Stimulated activated effector memory CD8-positive, alpha-beta T cell treated with anti-CD3 and anti-CD28 coated beads, Interleukin-12 subunit alpha, Interleukin-12 subunit beta, amount 100 ng/mL, for 72 hours (primary cell): ENCODE results near the gene HSPB7.
A peak's percentile ranks its signal among the peaks of the same experiment; 100 is the strongest.

Experiments
- ATAC-seq: fragments of 150-1000 bp; cut with Tn5 transposase; 2 replicates; pipeline ENCODE4 v1.10.0; 2021
- DNase-seq, 2 donors: peaks; one replicate each; pipeline ENCODE4 v3.0.0; 2021 to 2022; ENCODE audit warnings: low spot score in 2 of 2
- H3K27ac Mint-ChIP-seq: one replicate; pipeline ENCODE4 v1.8.0; 2022; ENCODE audit warnings: mild to moderate bottlenecking, mixed read lengths
- H3K36me3 Mint-ChIP-seq: one replicate; pipeline ENCODE4 v1.8.0; 2022; ENCODE audit warnings: mild to moderate bottlenecking, mixed read lengths
- H3K4me1 Mint-ChIP-seq: one replicate; pipeline ENCODE4 v1.8.0; 2022; ENCODE audit warnings: mixed read lengths
- H3K4me3 Mint-ChIP-seq: one replicate; pipeline ENCODE4 v1.8.0; 2022; ENCODE audit warnings: mild to moderate bottlenecking, mixed read lengths
- H3K9me3 Mint-ChIP-seq: one replicate; pipeline ENCODE4 v1.8.0; 2022; ENCODE audit warnings: mixed read lengths

The HSPB7 gene

DNA sequence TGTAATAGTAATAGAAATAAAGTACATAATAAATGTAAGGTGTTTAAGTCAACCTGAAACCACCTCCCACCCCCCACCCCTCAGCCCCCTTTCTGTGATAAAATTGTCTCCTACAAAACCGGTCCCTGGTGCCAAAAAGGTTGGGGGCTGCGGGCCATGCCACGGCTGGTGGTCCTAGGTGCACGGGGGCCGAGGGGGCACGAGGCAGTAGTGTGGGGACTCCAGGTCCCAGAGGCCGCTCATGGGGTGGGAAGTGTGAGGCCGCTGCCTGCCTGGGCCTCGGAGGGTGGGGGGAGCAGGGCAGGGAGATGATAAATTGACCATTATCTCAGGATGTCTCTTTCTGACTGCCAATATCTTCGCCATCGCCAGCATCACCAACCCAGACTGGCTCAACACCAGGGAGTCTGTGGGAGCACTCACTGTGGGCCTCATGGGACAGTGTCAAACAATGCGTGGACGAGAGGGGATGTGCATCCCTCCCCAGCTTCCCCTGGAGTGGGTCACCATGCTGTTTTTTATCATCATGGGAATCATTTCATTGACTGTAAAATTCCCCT lies 48.4 kb downstream of the HSPB7 start:
- Mint-ChIP-seq H3K36me3 (peaks cover 84% of the 10 kb centered on the region), H3K4me1 (peaks cover 73% of the 10 kb centered on the region), H3K4me3 (no peak overlapping the region), H3K9me3 (no peaks in the 10 kb centered on the region), H3K27ac (no peak overlapping the region)
- DNase-seq = no peak
- no peak for ATAC-seq

DNA sequence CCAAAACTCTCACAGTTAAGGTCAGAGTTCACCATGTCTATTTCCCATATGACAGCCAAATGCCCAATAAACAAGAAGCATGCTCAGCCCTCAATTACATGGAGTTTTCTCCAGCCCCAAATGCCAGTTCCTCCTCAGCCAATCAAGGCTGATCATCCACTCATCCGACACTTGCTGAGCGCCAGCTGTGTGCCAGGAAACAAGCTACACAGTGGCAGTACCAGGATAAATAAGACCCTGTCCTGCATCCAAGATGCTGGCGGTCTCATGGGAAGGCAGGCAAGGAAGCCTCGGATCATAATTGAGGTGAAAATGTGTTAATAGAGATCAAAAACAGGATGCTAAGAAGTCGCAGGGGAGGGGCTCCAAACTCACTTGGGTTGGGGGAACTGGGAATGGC lies 49.7 kb downstream of the HSPB7 start:
- Mint-ChIP-seq H3K36me3 (peaks cover 79% of the 10 kb centered on the region), H3K27ac (peak overlapping the region; percentile 97), H3K9me3 (no peaks in the 10 kb centered on the region), H3K4me1 (peaks cover 77% of the 10 kb centered on the region), H3K4me3 (no peak overlapping the region)
- ATAC-seq = no peak
- no peak for DNase-seq

DNA sequence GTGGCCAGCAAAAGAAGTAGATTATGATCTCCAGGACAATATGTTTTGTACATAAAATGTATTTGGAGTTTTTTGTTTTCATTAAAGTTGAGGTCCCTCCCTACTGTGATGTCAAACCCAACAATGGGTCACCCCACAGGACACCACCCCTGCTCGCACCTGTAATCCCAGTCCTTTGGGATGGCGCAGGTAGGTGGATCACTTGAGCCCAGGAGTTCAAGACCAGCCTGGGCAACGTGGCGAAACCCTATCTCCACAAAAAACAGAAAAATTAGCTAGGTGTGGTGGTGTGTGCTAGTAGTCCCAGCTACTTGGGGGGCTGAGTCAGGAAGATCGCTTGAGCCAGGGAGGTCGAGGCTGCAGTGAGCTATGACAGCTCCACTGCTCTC lies 50.9 kb downstream of the HSPB7 start:
- no peak for ATAC-seq
- Mint-ChIP-seq H3K27ac (peak overlapping the region; percentile 97), H3K9me3 (no peaks in the 10 kb centered on the region), H3K4me3 (peak overlapping the region; percentile 68), H3K4me1 (peaks cover 68% of the 10 kb centered on the region), H3K36me3 (peaks cover 76% of the 10 kb centered on the region)
- DNase-seq = no peak

DNA sequence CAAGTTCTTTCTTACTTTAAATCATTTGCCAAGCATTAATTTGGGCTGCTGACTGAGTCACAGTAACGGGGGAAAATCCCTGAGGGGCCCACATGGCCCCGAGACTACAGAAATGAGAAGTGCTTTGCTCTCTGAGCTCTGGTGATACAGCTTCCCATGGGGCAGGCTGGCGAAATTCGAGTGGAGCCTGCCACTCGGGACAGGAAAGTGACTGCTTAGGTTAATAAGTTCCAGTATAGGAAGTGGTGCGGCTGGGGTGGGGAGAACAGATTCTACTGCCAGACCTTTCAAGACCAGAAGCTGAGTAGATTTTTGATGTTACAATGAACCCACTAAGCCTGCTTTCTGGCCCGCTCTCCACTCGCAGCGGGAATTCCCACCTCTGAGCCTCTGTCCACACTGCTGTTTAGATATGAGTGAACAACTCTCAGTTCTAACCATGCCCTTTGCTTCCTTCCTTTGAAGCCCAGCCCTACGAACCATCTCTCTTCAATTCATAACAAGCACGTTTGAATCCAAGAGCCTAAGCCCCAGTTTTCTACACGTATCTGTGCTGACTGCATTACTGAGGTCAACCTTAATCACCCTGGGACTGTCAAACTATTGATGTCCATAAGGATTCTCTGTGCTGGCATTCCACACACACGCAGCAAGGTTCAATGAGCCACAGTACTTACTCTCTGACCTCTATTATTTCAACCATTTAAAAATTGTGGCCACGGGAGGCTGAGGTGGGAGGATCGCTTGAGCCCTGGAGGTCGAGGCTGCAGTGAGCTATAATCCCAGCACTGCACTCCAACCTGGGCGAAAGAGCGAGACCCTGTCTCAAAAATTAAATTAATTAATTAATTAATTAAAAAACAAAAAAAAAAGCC lies 51.5 kb downstream of the HSPB7 start:
- H3K36me3 Mint-ChIP-seq = peaks cover 78% of the 10 kb centered on the region
- peak overlapping the region; percentile 97 for H3K27ac Mint-ChIP-seq
- H3K4me3 Mint-ChIP-seq = peak overlapping the region; percentile 68
- ATAC-seq (peak; percentile 93), DNase-seq (peak; percentile 68 to 92)
- H3K4me1 Mint-ChIP-seq = peaks cover 71% of the 10 kb centered on the region
- no peaks in the 10 kb centered on the region for H3K9me3 Mint-ChIP-seq

DNA sequence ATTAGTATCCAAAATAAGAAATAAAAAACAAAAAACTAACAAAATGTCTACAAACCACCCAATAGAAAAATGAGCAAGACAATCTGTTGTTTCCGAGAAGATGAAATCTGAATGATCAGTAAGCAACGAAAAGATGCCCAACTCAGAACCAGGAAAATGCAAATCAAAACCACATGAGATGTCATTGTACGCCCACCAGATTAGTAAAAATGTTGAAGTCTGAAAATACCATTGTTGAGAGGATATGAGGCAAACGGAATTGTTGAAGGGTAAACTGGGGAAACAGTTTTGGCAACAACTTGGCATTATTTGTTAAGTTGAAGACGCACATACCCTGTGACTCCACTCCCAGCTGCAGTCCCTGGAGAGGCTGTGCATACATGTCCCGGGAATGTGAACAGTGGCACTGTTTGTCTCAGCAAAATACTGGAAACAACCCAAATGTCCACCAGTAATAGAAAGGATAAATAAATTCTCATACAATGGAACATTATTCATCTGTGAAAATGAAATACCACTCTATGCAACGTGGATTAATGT lies 52.5 kb downstream of the HSPB7 start:
- Mint-ChIP-seq H3K27ac (peak overlapping the region; percentile 97), H3K36me3 (peaks cover 71% of the 10 kb centered on the region), H3K9me3 (no peaks in the 10 kb centered on the region), H3K4me1 (peaks cover 80% of the 10 kb centered on the region), H3K4me3 (peak overlapping the region; percentile 68)
- no peak for DNase-seq
- ATAC-seq = peak; percentile 38
